GM12875 (cell line): ENCODE data around the gene ABCB9.

Experiments used
- H3K4me3 ChIP-seq: one replicate; pipeline ENCODE4 v1.5.1; 2011; ENCODE audit warnings: low read depth, low read length, control low read depth
- TF ChIP-seq, protein P1 (sequence below): IDR thresholded peaks from 2 replicates; pipeline ENCODE4 v1.5.1; 2011; ENCODE audit warnings: low read depth, mild to moderate bottlenecking, control low read depth, inconsistent platforms, low read length, moderate library complexity, borderline replicate concordance; ENCODE audit not compliant: insufficient read depth

The ABCB9 gene

DNA sequence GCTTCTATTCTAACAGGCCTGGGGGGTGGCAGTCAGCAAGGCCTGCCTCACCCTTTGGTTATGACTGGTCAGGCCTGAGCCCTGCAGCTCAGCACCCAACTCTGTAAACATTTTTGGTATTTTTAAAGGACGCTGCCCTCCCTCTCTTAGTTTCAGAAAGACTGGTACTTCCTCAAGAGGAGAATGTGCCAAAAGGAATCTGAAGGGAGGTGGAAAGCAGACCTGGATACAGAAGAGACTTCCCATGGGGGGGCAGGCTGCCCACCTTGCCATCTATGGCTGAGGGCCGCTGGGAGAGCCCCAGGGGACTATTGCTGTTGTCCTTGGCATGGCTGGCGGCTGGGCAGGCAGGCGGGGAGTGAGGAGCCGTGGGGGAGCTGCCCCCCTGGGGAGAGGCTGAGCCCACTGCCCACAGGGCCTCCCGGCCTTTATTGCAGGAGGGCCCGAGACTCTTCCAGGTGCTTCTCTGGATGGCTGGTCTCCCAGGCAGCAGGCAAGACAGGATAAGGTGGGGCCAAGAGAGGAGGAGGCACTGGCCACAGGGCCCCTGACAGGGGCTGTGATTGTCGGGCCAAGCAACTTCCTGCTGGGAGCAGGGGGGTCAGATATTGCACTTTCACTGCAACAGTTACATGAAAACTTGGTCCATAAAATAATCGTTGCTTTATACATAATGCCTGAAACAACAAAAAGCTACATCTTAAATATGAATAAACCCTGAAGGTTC lies 17.7 kb upstream of the ABCB9 start:
- no peak overlapping the region for H3K4me3 ChIP-seq
- TF ChIP-seq, protein P1, sequence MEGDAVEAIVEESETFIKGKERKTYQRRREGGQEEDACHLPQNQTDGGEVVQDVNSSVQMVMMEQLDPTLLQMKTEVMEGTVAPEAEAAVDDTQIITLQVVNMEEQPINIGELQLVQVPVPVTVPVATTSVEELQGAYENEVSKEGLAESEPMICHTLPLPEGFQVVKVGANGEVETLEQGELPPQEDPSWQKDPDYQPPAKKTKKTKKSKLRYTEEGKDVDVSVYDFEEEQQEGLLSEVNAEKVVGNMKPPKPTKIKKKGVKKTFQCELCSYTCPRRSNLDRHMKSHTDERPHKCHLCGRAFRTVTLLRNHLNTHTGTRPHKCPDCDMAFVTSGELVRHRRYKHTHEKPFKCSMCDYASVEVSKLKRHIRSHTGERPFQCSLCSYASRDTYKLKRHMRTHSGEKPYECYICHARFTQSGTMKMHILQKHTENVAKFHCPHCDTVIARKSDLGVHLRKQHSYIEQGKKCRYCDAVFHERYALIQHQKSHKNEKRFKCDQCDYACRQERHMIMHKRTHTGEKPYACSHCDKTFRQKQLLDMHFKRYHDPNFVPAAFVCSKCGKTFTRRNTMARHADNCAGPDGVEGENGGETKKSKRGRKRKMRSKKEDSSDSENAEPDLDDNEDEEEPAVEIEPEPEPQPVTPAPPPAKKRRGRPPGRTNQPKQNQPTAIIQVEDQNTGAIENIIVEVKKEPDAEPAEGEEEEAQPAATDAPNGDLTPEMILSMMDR: no peak

DNA sequence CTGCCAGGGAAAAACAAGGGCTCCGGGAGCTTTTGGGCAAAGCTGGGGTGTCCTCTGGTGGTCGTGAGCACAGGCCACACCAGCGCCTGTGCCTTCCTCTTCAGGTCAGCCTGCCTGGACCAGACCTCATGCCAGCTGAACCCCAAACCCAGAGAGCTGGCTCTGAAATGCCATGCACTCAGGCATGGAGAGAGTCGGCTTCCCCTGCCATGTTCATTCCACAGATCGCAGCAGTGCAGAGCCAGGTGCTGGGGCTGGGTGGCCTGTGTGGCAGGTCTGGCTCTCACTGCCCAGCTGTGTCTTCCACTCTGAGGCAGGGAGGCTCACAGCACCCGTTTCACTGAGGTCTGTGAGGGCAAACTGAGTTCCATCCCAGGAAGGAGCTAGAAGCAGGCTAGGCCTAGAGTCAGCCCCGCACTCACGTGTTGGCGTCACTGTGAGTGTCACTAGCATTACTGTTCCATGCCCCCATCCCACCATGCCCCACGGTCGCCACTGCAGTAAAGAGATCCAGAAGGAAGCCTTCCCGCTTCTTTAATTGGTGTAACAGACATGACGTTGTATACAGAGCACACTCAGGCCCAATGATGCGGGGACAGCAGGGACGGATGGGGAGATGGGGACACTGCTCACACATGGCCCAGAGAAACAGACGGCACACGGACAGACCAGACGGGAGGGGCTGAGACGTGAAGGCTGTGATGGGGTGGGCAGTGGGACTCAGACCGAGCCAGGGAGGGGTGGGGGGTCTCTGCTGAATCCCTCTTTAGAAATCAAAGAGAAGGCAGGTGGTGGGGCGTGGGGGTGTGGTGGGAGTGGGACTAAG lies 16.9 kb upstream of the ABCB9 start:
- no peak overlapping the region for H3K4me3 ChIP-seq
- TF ChIP-seq, protein P1: no peak

DNA sequence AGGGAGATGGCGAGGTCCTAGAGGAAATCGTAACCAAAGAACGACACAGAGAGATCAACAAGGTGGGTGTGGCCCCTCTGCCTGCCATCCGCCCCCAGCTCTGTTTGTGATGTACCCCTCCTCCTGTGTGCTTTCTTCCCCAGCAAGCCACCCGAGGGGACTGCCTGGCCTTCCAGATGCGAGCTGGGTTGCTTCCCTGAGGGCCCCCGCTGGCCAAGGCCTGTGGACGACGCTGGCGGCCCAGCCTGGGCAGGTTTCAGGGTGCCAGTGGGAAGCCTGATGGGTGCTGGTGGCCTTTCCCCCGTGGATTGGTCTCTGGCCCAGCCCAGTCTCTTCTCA lies 16.2 kb upstream of the ABCB9 start:
- no peak overlapping the region for H3K4me3 ChIP-seq
- TF ChIP-seq, protein P1: no peak

DNA sequence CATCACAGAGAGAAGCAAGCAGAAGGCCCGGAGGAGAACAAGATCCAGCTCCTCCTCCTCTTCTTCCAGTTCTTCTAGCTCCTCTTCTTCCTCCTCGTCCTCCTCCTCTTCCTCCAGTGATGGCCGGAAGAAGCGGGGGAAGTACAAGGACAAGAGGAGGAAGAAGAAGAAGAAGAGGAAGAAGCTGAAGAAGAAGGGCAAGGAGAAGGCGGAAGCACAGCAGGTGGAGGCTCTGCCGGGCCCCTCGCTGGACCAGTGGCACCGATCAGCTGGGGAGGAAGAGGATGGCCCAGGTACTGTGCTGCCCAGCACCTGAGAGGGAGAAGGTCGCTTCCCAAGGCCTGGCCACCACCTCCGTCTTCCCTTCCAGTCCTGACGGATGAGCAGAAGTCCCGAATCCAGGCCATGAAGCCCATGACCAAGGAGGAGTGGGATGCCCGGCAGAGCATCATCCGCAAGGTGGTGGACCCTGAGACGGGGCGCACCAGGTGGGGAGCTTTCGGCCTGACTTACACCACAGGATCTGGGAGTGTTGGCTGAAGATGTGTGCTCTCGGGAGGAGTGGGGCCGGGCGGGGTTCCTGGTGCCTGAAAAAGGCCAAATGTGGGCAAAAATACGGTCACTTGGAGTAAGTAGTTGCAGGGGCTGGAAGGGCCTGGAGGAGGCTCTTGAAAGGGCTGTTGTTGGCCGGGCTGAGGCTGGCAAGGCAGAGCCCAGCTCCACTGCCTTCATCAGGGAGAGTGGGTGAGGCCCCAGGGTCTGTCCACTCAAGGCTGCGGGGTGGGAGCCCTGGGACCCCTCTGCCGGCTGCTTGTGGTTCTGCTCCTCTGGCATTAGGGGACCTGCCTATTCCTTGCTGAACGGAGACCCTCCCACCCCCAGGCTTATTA lies 15.6 kb upstream of the ABCB9 start:
- TF ChIP-seq, protein P1: no peak

DNA sequence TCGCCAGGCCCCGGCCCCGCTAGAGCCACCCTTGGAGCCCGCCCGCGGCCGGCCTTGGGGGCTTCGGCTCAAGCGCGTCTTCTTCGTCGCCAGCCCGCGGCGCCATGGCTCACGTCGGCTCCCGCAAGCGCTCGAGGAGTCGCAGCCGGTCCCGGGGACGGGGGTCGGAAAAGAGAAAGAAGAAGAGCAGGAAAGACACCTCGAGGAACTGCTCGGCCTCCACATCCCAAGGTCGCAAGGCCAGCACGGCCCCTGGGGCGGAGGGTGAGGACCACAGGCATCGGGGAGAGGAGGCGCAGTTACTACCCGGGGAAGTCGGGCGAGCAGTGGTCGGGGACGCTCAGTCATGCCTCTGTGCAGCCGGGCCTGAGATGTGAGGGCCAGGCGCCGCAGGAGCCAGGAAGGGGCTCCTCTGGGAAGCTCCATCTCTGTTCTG lies 14.8 kb upstream of the ABCB9 start:
- TF ChIP-seq, protein P1: no peak
- peak overlapping the region; percentile 97 for H3K4me3 ChIP-seq

More for the DNA sequence above, 15.6 kb upstream of the ABCB9 start:
- H3K4me3 ChIP-seq: peak overlapping the region; percentile 97

DNA sequence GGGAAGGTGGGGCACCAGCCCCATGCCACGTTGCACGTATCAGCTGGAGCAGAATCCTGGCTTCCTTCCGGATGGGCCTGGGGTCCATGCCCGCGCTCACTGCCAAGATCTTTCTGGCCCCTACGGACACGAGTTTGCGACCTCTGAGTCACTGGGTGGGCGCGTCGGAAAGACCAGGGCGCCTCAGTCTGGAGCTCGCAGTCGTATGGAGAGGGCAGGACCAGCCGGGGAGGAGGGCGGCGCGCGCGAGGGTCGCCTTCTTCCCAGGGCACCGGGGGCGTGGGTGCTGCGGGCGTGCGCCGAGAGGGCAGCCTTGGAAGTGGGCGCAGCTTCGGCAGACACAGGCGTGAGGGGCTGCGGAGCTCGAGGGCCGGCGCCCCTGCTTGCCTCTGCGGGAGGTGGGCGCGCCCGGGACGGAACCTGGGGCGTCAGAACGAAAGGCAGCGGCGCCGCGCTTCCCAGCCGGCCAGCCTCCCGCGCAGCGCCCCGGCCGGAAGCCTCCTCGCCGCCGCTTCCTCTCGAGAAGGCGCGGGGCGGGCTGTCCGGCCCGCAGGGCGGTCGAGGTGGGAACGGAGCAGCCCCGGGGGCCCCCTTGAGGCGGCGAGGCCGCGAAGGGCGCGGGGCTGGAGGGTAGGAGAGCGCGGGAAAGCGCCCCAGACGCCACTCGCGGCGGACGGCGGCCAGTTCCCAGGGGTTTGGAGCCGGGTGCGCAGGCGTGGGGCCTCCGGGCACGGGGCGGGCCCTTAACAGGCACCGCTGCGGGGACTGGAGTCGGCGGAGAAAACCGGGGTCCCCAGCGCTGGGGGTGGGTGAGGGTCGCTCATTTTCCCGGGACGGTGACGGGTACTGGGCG lies 14.1 kb upstream of the ABCB9 start, which contains the start of gene ARL6IP4:
ARL6IP4 (plus strand) TSS at position 499 of the 853 bp plus-strand sequence. CDS start 459 bp downstream, outside the sequence.
- H3K4me3 ChIP-seq: peak within 1 kb of the TSS; percentile 97
- TF ChIP-seq, protein P1: 0 out of 2 replicates have a peak, but pooled peaks have one; percentile 6
